Stimulated activated CD4-positive, alpha-beta T cell treated with anti-CD3 and anti-CD28 coated beads, Interleukin-12 subunit alpha, Interleukin-12 subunit beta, amount 100 ng/mL, for 4 hours (primary cell): ENCODE results near the gene KIAA1755.
"Not testable (repeated sequence)": the region's sequence is repeated elsewhere in the genome, so short reads cannot be mapped to it uniquely, and the experiment has no call there.

Source experiments
- DNase-seq: peaks from one replicate; pipeline ENCODE4 v3.0.0-alpha.2; 2020

KIAA1755 gene

GRCh38 chr20:38258545-38259215 is 1.9 kb downstream of the KIAA1755 start:
- no peak for DNase-seq

- DNase-seq: no peak
Observed at GRCh38 chr20:38256966-38257365, 3.6 kb downstream of the KIAA1755 start.

GRCh38 chr20:38256021-38256420 is 4.5 kb downstream of the KIAA1755 start:
- DNase-seq: no peak

- no peak for DNase-seq
Observed at GRCh38 chr20:38255393-38255792, 5.1 kb downstream of the KIAA1755 start.

- DNase-seq: not testable (repeated sequence)
Observed at GRCh38 chr20:38254621-38255020, 5.9 kb downstream of the KIAA1755 start.

GRCh38 chr20:38253571-38253970 is 7.0 kb downstream of the KIAA1755 start:
- DNase-seq: no peak

- DNase-seq: no peak
Observed at GRCh38 chr20:38252292-38253288, 7.9 kb downstream of the KIAA1755 start.

GRCh38 chr20:38251441-38251840 is 9.1 kb downstream of the KIAA1755 start:
- not testable (repeated sequence) for DNase-seq

GRCh38 chr20:38250609-38251008 is 9.9 kb downstream of the KIAA1755 start:
- DNase-seq: no peak

GRCh38 chr20:38249536-38250310 is 10.8 kb downstream of the KIAA1755 start:
- DNase-seq: no peak

GRCh38 chr20:38248133-38248532 is 12.4 kb downstream of the KIAA1755 start:
- DNase-seq: no peak

- not testable (repeated sequence) for DNase-seq
Observed at GRCh38 chr20:38247725-38248124, 12.8 kb downstream of the KIAA1755 start.

- no peak for DNase-seq
Observed at GRCh38 chr20:38247166-38247509, 13.4 kb downstream of the KIAA1755 start.

- DNase-seq: no peak
Observed at GRCh38 chr20:38246357-38247165, 14.0 kb downstream of the KIAA1755 start.

GRCh38 chr20:38245753-38246152 is 14.8 kb downstream of the KIAA1755 start:
- DNase-seq: no peak

- no peak for DNase-seq
Observed at GRCh38 chr20:38243709-38244020, 16.9 kb downstream of the KIAA1755 start.

GRCh38 chr20:38242848-38243708 is 17.5 kb downstream of the KIAA1755 start:
- no peak for DNase-seq

- no peak for DNase-seq
Observed at GRCh38 chr20:38241201-38241600, 19.3 kb downstream of the KIAA1755 start.

GRCh38 chr20:38239441-38239840 is 21.1 kb downstream of the KIAA1755 start:
- no peak for DNase-seq

- no peak for DNase-seq
Observed at GRCh38 chr20:38238829-38239228, 21.7 kb downstream of the KIAA1755 start.

GRCh38 chr20:38237381-38237780 is 23.2 kb downstream of the KIAA1755 start:
- DNase-seq: no peak
